Muscle of leg (tissue), 11 donors: ENCODE data around the gene ANKFY1. TPM values are rescaled to one million over a fixed set of nuclear protein-coding genes. Genes with fewer than 3 reads are reported as not detected.

Experiments
- DNase-seq: peaks from one replicate; pipeline ENCODE4 v3.0.0; 2013
- H3K27ac ChIP-seq: one replicate; pipeline ENCODE4 v1.5.1; 2013; ENCODE audit warnings: mild to moderate bottlenecking, low read length, control low read depth
- H3K27me3 ChIP-seq: one replicate; pipeline ENCODE4 v1.6.1; 2013; ENCODE audit warnings: low read length; ENCODE audit not compliant: control insufficient read depth, insufficient read depth
- H3K36me3 ChIP-seq: one replicate; pipeline ENCODE4 v1.6.1; 2013; ENCODE audit warnings: low read length; ENCODE audit not compliant: control insufficient read depth, insufficient read depth
- H3K4me1 ChIP-seq: one replicate; pipeline ENCODE4 v1.6.1; 2013; ENCODE audit warnings: low read length; ENCODE audit not compliant: control insufficient read depth, insufficient read depth
- H3K4me3 ChIP-seq: one replicate; pipeline ENCODE4 v1.5.1; 2013; ENCODE audit warnings: low read length, control low read depth
- H3K9me3 ChIP-seq: replicated peaks from 2 replicates; pipeline ENCODE4 v1.6.1; 2013; ENCODE audit warnings: low read depth, low read length; ENCODE audit not compliant: control insufficient read depth
- WGBS: methylation state at CpG from one replicate; pipeline ENCODE4 v1.1.5; 2013; ENCODE audit warnings: missing lambda C conversion rate; ENCODE audit not compliant: insufficient coverage; 5-methylcytosine and 5-hydroxymethylcytosine counted together
- polyA plus RNA-seq, 8 donors: library from polyadenylated mRNA; unstranded; fragments of 120-200 nt; gene quantifications; one replicate each; pipeline versions ENCODE4 v1.2.1 to v1.2.3, GENCODE V29; 2013; ENCODE audit warnings: inconsistent platforms in 1 of 8, low replicate concordance in 1 of 8; ENCODE audit not compliant: insufficient read length in 8 of 8, insufficient read depth in 1 of 8
- total RNA-seq: library from RNA; stranded (reverse); fragments of 120-200 nt; gene quantifications from one replicate; pipeline ENCODE4 v1.2.4, GENCODE V29; 2013

ANKFY1 gene
- total and polyA plus RNA-seq, 9 donors = 21.1 to 36.5 (median 27.3) TPM

- no peak for DNase-seq
- 81% methylated on average over 3 of the region's 4 CpGs for WGBS
- Histone ChIP-seq H3K27me3 (no peaks in the 10 kb centered on the region), H3K36me3 (peaks cover 12% of the 10 kb centered on the region), H3K4me3 (no peak overlapping the region), H3K27ac (no peak overlapping the region), H3K4me1 (no peaks in the 10 kb centered on the region), H3K9me3 (no peaks in the 10 kb centered on the region)
Measured at GRCh38 chr17:4221163-4221562, 42.6 kb downstream of the ANKFY1 start.

GRCh38 chr17:4220655-4221054, 43.1 kb downstream of the ANKFY1 start:
- WGBS = 10% methylated on average over 3 of the region's 7 CpGs
- H3K27me3 ChIP-seq = no peaks in the 10 kb centered on the region
- H3K9me3 ChIP-seq = no peaks in the 10 kb centered on the region
- no peak overlapping the region for H3K4me3 ChIP-seq
- peak; percentile 89 for DNase-seq
- H3K4me1 ChIP-seq = no peaks in the 10 kb centered on the region
- peaks cover 14% of the 10 kb centered on the region for H3K36me3 ChIP-seq
- peak overlapping the region; percentile 47 for H3K27ac ChIP-seq

- Histone ChIP-seq H3K27me3 (no peaks in the 10 kb centered on the region), H3K27ac (no peak overlapping the region), H3K4me3 (no peak overlapping the region), H3K9me3 (no peaks in the 10 kb centered on the region), H3K4me1 (no peaks in the 10 kb centered on the region), H3K36me3 (peaks cover 14% of the 10 kb centered on the region)
- 86% methylated on average over 2 of the region's 3 CpGs for WGBS
- DNase-seq = no peak
Measured at GRCh38 chr17:4219241-4219640, 44.5 kb downstream of the ANKFY1 start.

GRCh38 chr17:4215882-4216570, 47.8 kb downstream of the ANKFY1 start:
- no CpG with 5 or more reads among the region's 6 CpGs for WGBS
- H3K4me1 ChIP-seq = no peaks in the 10 kb centered on the region
- H3K27ac ChIP-seq = no peak overlapping the region
- DNase-seq = peak; percentile 32
- H3K36me3 ChIP-seq = peaks cover 8% of the 10 kb centered on the region
- H3K4me3 ChIP-seq = no peak overlapping the region
- H3K9me3 ChIP-seq = no peaks in the 10 kb centered on the region
- no peaks in the 10 kb centered on the region for H3K27me3 ChIP-seq

GRCh38 chr17:4214157-4214556, 49.6 kb downstream of the ANKFY1 start:
- Histone ChIP-seq H3K27me3 (no peaks in the 10 kb centered on the region), H3K4me3 (no peak overlapping the region), H3K36me3 (peaks cover 11% of the 10 kb centered on the region), H3K27ac (no peak overlapping the region), H3K4me1 (no peaks in the 10 kb centered on the region), H3K9me3 (no peaks in the 10 kb centered on the region)
- WGBS = no CpG with 5 or more reads among the region's 6 CpGs
- no peak for DNase-seq

- H3K27ac ChIP-seq = no peak overlapping the region
Measured at GRCh38 chr17:4209611-4210010, 54.2 kb downstream of the ANKFY1 start.

GRCh38 chr17:4208238-4208637, 55.5 kb downstream of the ANKFY1 start:
- Histone ChIP-seq H3K27ac (no peak overlapping the region), H3K36me3 (peaks cover 43% of the 10 kb centered on the region), H3K27me3 (no peaks in the 10 kb centered on the region), H3K9me3 (no peaks in the 10 kb centered on the region), H3K4me1 (no peaks in the 10 kb centered on the region), H3K4me3 (no peak overlapping the region)
- DNase-seq = no peak
- 93% methylated on average over 4 of the region's 4 CpGs for WGBS

More at GRCh38 chr17:4209611-4210010, 54.2 kb downstream of the ANKFY1 start:
- Histone ChIP-seq H3K36me3 (peaks cover 41% of the 10 kb centered on the region), H3K4me1 (no peaks in the 10 kb centered on the region), H3K27me3 (no peaks in the 10 kb centered on the region), H3K9me3 (no peaks in the 10 kb centered on the region), H3K4me3 (no peak overlapping the region)
- WGBS = 95% methylated on average over 3 of the region's 7 CpGs
- no peak for DNase-seq

GRCh38 chr17:4206962-4207361, 56.8 kb downstream of the ANKFY1 start:
- H3K9me3 ChIP-seq = no peaks in the 10 kb centered on the region
- H3K27ac ChIP-seq = no peak overlapping the region
- peaks cover 43% of the 10 kb centered on the region for H3K36me3 ChIP-seq

GRCh38 chr17:4205917-4206316, 57.9 kb downstream of the ANKFY1 start:
- no peak overlapping the region for H3K27ac ChIP-seq
- no peak for DNase-seq
- H3K4me3 ChIP-seq = no peak overlapping the region
- no peaks in the 10 kb centered on the region for H3K4me1 ChIP-seq
- peaks cover 41% of the 10 kb centered on the region for H3K36me3 ChIP-seq
- 100% methylated on average over 1 of the region's 4 CpGs for WGBS
- no peaks in the 10 kb centered on the region for H3K27me3 ChIP-seq
- no peaks in the 10 kb centered on the region for H3K9me3 ChIP-seq

More at GRCh38 chr17:4206962-4207361, 56.8 kb downstream of the ANKFY1 start:
- no peak overlapping the region for H3K4me3 ChIP-seq
- no peaks in the 10 kb centered on the region for H3K4me1 ChIP-seq
- H3K27me3 ChIP-seq = no peaks in the 10 kb centered on the region
- WGBS = 100% methylated on average over 1 of the region's 10 CpGs
- DNase-seq = no peak

- H3K4me3 ChIP-seq = no peak overlapping the region
- H3K36me3 ChIP-seq = peaks cover 47% of the 10 kb centered on the region
- H3K27ac ChIP-seq = peak overlapping the region; percentile 53
- H3K9me3 ChIP-seq = no peaks in the 10 kb centered on the region
- peak; percentile 95 for DNase-seq
- no peaks in the 10 kb centered on the region for H3K4me1 ChIP-seq
- H3K27me3 ChIP-seq = no peaks in the 10 kb centered on the region
- WGBS = 40% methylated on average over 1 of the region's 6 CpGs
Measured at GRCh38 chr17:4204710-4205173, 59.0 kb downstream of the ANKFY1 start.
